ENCODE results near the gene KRT10. TPM values are rescaled to one million over a fixed set of nuclear protein-coding genes. Genes with fewer than 3 reads are reported as not detected.
"Not testable (repeated sequence)": the region's sequence is repeated elsewhere in the genome, so short reads cannot be mapped to it uniquely, and the experiment has no call there.

KRT10 gene
- total and polyA plus RNA-seq, 4 donors, result 4.3 to 65.0 (median 40.0) TPM

- Histone ChIP-seq H3K27me3 (ENCODE audit: control insufficient read depth, insufficient read depth, low read length) (no peaks in the 10 kb centered on the region), H3K27ac (ENCODE audit: low read depth, low read length) (no peak overlapping the region)
Observed at GRCh38 chr17:40821536-40821935, 878 bp downstream of the KRT10 start.

GRCh38 chr17:40820228-40820838 lies 2.1 kb downstream of the KRT10 start:
- H3K4me1 ChIP-seq (ENCODE audit: control insufficient read depth, insufficient read depth, low read length), result no peaks in the 10 kb centered on the region
- DNase-seq (ENCODE audit: low read depth in 4 of 6, low spot score in 6 of 6), result no peak
- H3K4me3 ChIP-seq (ENCODE audit: low read depth, low read length), result no peak overlapping the region
- H3K9me3 ChIP-seq (ENCODE audit: control insufficient read depth, insufficient read depth, low read length), result no peaks in the 10 kb centered on the region
- WGBS (ENCODE audit: insufficient coverage), result 72% methylated on average over 2 of the region's 9 CpGs
- no peaks in the 10 kb centered on the region for H3K27me3 ChIP-seq (ENCODE audit: control insufficient read depth, insufficient read depth, low read length)
- H3K27ac ChIP-seq (ENCODE audit: low read depth, low read length), result no peak overlapping the region
- H3K36me3 ChIP-seq (ENCODE audit: control insufficient read depth, insufficient read depth, low read length), result peaks cover 6% of the 10 kb centered on the region

More at GRCh38 chr17:40821536-40821935, 878 bp downstream of the KRT10 start:
- Histone ChIP-seq H3K9me3 (ENCODE audit: control insufficient read depth, insufficient read depth, low read length) (no peaks in the 10 kb centered on the region), H3K4me3 (ENCODE audit: low read depth, low read length) (no peak overlapping the region), H3K4me1 (ENCODE audit: control insufficient read depth, insufficient read depth, low read length) (no peaks in the 10 kb centered on the region), H3K36me3 (ENCODE audit: control insufficient read depth, insufficient read depth, low read length) (peaks cover 6% of the 10 kb centered on the region)
- DNase-seq (ENCODE audit: low read depth in 4 of 6, low spot score in 6 of 6), result no peak

GRCh38 chr17:40819528-40820125 lies 2.8 kb downstream of the KRT10 start:
- peak overlapping the region; percentile 71 for H3K4me3 ChIP-seq (ENCODE audit: low read depth, low read length)
- 34% methylated on average over 6 of the region's 9 CpGs for WGBS (ENCODE audit: insufficient coverage)
- H3K4me1 ChIP-seq (ENCODE audit: control insufficient read depth, insufficient read depth, low read length), result no peaks in the 10 kb centered on the region
- H3K27me3 ChIP-seq (ENCODE audit: control insufficient read depth, insufficient read depth, low read length), result no peaks in the 10 kb centered on the region
- H3K27ac ChIP-seq (ENCODE audit: low read depth, low read length), result peak overlapping the region; percentile 87
- peak in 2 of 6 donors; percentile 18 to 40 for DNase-seq (ENCODE audit: low read depth in 4 of 6, low spot score in 6 of 6)
- H3K36me3 ChIP-seq (ENCODE audit: control insufficient read depth, insufficient read depth, low read length), result peaks cover 6% of the 10 kb centered on the region
- no peaks in the 10 kb centered on the region for H3K9me3 ChIP-seq (ENCODE audit: control insufficient read depth, insufficient read depth, low read length)

- Histone ChIP-seq H3K36me3 (ENCODE audit: control insufficient read depth, insufficient read depth, low read length) (peaks cover 6% of the 10 kb centered on the region), H3K4me3 (ENCODE audit: low read depth, low read length) (peak overlapping the region; percentile 75), H3K4me1 (ENCODE audit: control insufficient read depth, insufficient read depth, low read length) (no peaks in the 10 kb centered on the region), H3K27me3 (ENCODE audit: control insufficient read depth, insufficient read depth, low read length) (no peaks in the 10 kb centered on the region), H3K27ac (ENCODE audit: low read depth, low read length) (peak overlapping the region; percentile 87), H3K9me3 (ENCODE audit: control insufficient read depth, insufficient read depth, low read length) (no peaks in the 10 kb centered on the region)
- DNase-seq (ENCODE audit: low read depth in 4 of 6, low spot score in 6 of 6), result peak in 5 of 6 donors; percentile 64 to 93 (median 73)
- 0% methylated on average over 66 of the region's 73 CpGs for WGBS (ENCODE audit: insufficient coverage)
Observed at GRCh38 chr17:40818733-40819527, 3.5 kb downstream of the KRT10 start.

- H3K36me3 ChIP-seq (ENCODE audit: control insufficient read depth, insufficient read depth, low read length), result peaks cover 6% of the 10 kb centered on the region
- DNase-seq (ENCODE audit: low read depth in 4 of 6, low spot score in 6 of 6), result no peak
- no peaks in the 10 kb centered on the region for H3K9me3 ChIP-seq (ENCODE audit: control insufficient read depth, insufficient read depth, low read length)
- WGBS (ENCODE audit: insufficient coverage), result 0% methylated on average over 1 of the region's 7 CpGs
- H3K27me3 ChIP-seq (ENCODE audit: control insufficient read depth, insufficient read depth, low read length), result no peaks in the 10 kb centered on the region
- peak overlapping the region; percentile 75 for H3K4me3 ChIP-seq (ENCODE audit: low read depth, low read length)
- no peaks in the 10 kb centered on the region for H3K4me1 ChIP-seq (ENCODE audit: control insufficient read depth, insufficient read depth, low read length)
- H3K27ac ChIP-seq (ENCODE audit: low read depth, low read length), result peak overlapping the region; percentile 64
Observed at GRCh38 chr17:40818343-40818732, 4.1 kb downstream of the KRT10 start.

GRCh38 chr17:40817103-40817682 lies 5.2 kb downstream of the KRT10 start:
- 100% methylated on average over 2 of the region's 4 CpGs for WGBS (ENCODE audit: insufficient coverage)
- Histone ChIP-seq H3K4me1 (ENCODE audit: control insufficient read depth, insufficient read depth, low read length) (no peaks in the 10 kb centered on the region), H3K27me3 (ENCODE audit: control insufficient read depth, insufficient read depth, low read length) (no peaks in the 10 kb centered on the region), H3K9me3 (ENCODE audit: control insufficient read depth, insufficient read depth, low read length) (no peaks in the 10 kb centered on the region), H3K27ac (ENCODE audit: low read depth, low read length) (no peak overlapping the region), H3K36me3 (ENCODE audit: control insufficient read depth, insufficient read depth, low read length) (peaks cover 3% of the 10 kb centered on the region), H3K4me3 (ENCODE audit: low read depth, low read length) (no peak overlapping the region)
- no peak for DNase-seq (ENCODE audit: low read depth in 4 of 6, low spot score in 6 of 6)

- H3K4me1 ChIP-seq (ENCODE audit: control insufficient read depth, insufficient read depth, low read length), result no peaks in the 10 kb centered on the region
- H3K36me3 ChIP-seq (ENCODE audit: control insufficient read depth, insufficient read depth, low read length), result no peaks in the 10 kb centered on the region
- no peak for DNase-seq (ENCODE audit: low read depth in 4 of 6, low spot score in 6 of 6)
- H3K27ac ChIP-seq (ENCODE audit: low read depth, low read length), result no peak overlapping the region
- no peaks in the 10 kb centered on the region for H3K9me3 ChIP-seq (ENCODE audit: control insufficient read depth, insufficient read depth, low read length)
- H3K27me3 ChIP-seq (ENCODE audit: control insufficient read depth, insufficient read depth, low read length), result no peaks in the 10 kb centered on the region
- no peak overlapping the region for H3K4me3 ChIP-seq (ENCODE audit: low read depth, low read length)
- WGBS (ENCODE audit: insufficient coverage), result no CpG with 5 or more reads among the region's 3 CpGs
Observed at GRCh38 chr17:40816569-40816968, 5.8 kb downstream of the KRT10 start.

- H3K27me3 ChIP-seq (ENCODE audit: control insufficient read depth, insufficient read depth, low read length), result peaks cover 3% of the 10 kb centered on the region
- no peak overlapping the region for H3K27ac ChIP-seq (ENCODE audit: low read depth, low read length)
- H3K36me3 ChIP-seq (ENCODE audit: control insufficient read depth, insufficient read depth, low read length), result no peaks in the 10 kb centered on the region
- no CpG with 5 or more reads among the region's 1 CpG for WGBS (ENCODE audit: insufficient coverage)
- no peak for DNase-seq (ENCODE audit: low read depth in 4 of 6, low spot score in 6 of 6)
- H3K4me1 ChIP-seq (ENCODE audit: control insufficient read depth, insufficient read depth, low read length), result no peaks in the 10 kb centered on the region
- no peak overlapping the region for H3K4me3 ChIP-seq (ENCODE audit: low read depth, low read length)
- no peaks in the 10 kb centered on the region for H3K9me3 ChIP-seq (ENCODE audit: control insufficient read depth, insufficient read depth, low read length)
Observed at GRCh38 chr17:40815381-40815780, 7.0 kb downstream of the KRT10 start.

GRCh38 chr17:40814657-40815056 lies 7.8 kb downstream of the KRT10 start:
- WGBS (ENCODE audit: insufficient coverage), result no CpG with 5 or more reads among the region's 3 CpGs
- not testable (repeated sequence) for DNase-seq (ENCODE audit: low read depth in 4 of 6, low spot score in 6 of 6); H3K4me1 ChIP-seq (ENCODE audit: control insufficient read depth, insufficient read depth, low read length); H3K4me3 ChIP-seq (ENCODE audit: low read depth, low read length); H3K9me3 ChIP-seq (ENCODE audit: control insufficient read depth, insufficient read depth, low read length); H3K27me3 ChIP-seq (ENCODE audit: control insufficient read depth, insufficient read depth, low read length); H3K27ac ChIP-seq (ENCODE audit: low read depth, low read length); H3K36me3 ChIP-seq (ENCODE audit: control insufficient read depth, insufficient read depth, low read length)

All from spinal cord (tissue), 10 donors.